Lower leg skin (tissue), 4 donors: ENCODE measurements around the gene ABCB9. TPM values are rescaled to one million over a fixed set of nuclear protein-coding genes. Genes with fewer than 3 reads are reported as not detected.

Experiments
- DNase-seq, 2 donors: peaks; one replicate each; pipeline ENCODE4 v3.0.0-alpha.2; 2019; ENCODE audit warnings: low spot score in 2 of 2
- H3K4me3 ChIP-seq: fragments of 200-600 bp; sonication (generic); 2 replicates; pipeline ENCODE4 v1.5.1; 2017; ENCODE audit warnings: mild to moderate bottlenecking, low read depth; ENCODE audit not compliant: poor library complexity, severe bottlenecking
- POLR2A ChIP-seq, 2 donors: fragments of 450-650 bp; IDR thresholded peaks; one replicate each; pipeline ENCODE4 v1.6.1; 2016 to 2017; ENCODE audit warnings: antibody characterized with exemption in 2 of 2, mild to moderate bottlenecking in 1 of 2, moderate library complexity in 1 of 2
- WGBS, 2 donors: methylation state at CpG; one replicate each; pipeline ENCODE4 v1.1.5; 2018; 5-methylcytosine and 5-hydroxymethylcytosine counted together
- intact Hi-C: fragments of 100-400 bp; cut with DNase I; formaldehyde crosslinking; loops from one replicate; pipeline ENCODE4 v1.15.0; 2023; ENCODE audit warnings: low total_unique reads
- total RNA-seq, 4 donors: library from RNA; depleted of rRNA; stranded (reverse); fragments of >200 nt; gene quantifications; one replicate each; pipeline ENCODE4 v1.1.0, GENCODE V29; 2016
- TF ChIP-seq, protein P1 (sequence below), 3 donors: fragments of 450-650 bp; IDR thresholded peaks; one replicate each; pipeline ENCODE4 v1.5.1; 2016; ENCODE audit warnings: antibody characterized with exemption in 3 of 3, mild to moderate bottlenecking in 3 of 3, moderate library complexity in 2 of 3

Gene ABCB9
- total RNA-seq, 4 donors from 2014 or later, result 3.4 to 10.2 (median 7.2) TPM

DNA sequence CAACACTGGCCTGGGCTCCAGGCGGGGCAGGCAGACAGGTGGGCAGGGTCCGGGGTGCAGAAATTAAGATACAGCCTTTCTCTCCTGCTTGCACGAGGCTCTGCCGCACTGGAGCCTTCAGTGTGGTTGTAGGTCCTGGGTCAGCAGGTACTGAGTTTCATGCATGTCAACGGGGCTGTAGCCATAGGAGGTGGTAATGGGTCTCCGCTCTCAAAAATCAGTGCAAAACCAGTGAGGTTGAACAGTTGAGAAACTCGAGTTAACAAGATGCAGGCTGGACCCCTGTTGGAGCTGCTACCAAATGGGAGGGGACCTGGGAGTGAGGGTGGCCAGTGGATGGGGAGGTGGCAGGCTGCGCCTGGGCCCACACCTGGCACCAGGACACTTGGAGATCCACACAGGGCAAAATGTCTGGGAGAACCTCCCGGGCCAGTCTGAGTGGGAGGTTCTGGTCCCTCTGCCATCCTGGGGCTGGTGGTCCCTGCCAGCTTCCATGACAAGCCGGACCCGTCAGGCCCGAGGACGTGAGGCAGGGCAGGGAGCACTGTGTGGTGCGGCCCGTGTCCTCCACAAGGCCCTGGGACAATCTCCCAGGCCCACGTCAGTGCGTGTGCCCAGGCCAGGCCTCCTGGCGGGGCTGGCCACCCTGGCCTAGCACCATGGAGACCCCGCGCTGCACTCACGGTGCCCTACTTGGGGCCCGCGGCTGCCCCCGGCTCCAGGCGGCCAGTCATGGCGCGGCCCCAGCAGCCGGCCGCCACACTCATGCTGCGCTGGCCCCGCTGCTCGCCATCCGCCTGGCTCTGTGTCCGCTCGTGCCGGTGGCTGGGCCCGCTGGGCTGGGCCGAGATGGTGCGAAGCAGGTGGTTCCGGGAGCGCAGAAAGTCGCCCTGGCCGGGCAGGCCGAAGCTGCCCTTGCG lies 19.3 kb upstream of the ABCB9 start:
- WGBS, 2 donors, result 87 to 91% methylated on average over 32 to 44 of the region's 45 CpGs
- no peak overlapping the region for H3K4me3 ChIP-seq
- DNase-seq, result no peak
- TF ChIP-seq, protein P1, sequence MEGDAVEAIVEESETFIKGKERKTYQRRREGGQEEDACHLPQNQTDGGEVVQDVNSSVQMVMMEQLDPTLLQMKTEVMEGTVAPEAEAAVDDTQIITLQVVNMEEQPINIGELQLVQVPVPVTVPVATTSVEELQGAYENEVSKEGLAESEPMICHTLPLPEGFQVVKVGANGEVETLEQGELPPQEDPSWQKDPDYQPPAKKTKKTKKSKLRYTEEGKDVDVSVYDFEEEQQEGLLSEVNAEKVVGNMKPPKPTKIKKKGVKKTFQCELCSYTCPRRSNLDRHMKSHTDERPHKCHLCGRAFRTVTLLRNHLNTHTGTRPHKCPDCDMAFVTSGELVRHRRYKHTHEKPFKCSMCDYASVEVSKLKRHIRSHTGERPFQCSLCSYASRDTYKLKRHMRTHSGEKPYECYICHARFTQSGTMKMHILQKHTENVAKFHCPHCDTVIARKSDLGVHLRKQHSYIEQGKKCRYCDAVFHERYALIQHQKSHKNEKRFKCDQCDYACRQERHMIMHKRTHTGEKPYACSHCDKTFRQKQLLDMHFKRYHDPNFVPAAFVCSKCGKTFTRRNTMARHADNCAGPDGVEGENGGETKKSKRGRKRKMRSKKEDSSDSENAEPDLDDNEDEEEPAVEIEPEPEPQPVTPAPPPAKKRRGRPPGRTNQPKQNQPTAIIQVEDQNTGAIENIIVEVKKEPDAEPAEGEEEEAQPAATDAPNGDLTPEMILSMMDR (IDR thresholded peaks at IDR 0.05), result no peak
- TF ChIP-seq POLR2A (IDR thresholded peaks at IDR 0.05), result no peak
- intact Hi-C loops, result no loop called here

DNA sequence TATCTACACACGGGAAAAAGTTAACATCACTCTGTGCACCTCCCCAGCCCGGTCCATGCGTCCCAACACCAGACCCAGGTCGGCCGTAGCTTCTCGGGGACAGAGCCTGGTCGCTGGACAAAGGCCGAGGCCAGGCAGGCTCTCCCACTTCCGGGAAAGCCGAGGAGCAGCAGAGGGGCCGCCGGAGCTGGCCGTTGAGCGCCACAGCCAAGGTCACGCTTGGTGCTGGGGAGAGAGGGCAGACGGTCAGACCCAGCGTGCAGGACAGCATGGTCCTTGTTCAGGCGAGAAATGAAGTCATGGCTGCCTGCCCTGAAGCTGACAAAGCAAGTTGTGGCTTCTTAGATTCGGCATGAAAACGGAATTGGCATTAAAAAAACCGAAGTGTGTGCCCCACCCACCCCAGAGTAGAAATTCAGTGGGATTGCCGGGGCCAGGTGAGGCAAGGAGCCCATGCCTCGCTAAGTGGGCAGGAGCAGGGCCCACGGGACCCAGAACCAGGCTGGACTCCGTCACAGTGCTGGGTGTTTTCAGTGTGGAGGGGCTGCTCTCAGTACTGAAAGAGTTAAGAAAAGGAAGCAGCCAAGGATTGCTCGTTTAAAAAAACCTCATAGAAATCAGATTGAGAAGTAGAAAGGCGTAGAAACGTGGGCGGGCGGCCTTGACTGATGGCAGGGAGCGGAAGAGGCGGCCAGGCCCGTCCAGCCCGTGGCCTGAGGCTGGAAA lies 18.5 kb upstream of the ABCB9 start:
- intact Hi-C loops, result no loop called here
- no peak for DNase-seq
- no peak overlapping the region for H3K4me3 ChIP-seq
- TF ChIP-seq, protein P1 (IDR thresholded peaks at IDR 0.05), result no peak
- TF ChIP-seq POLR2A (IDR thresholded peaks at IDR 0.05), result no peak
- 39 to 45% methylated on average over 30 to 34 of the region's 34 CpGs for WGBS, 2 donors

DNA sequence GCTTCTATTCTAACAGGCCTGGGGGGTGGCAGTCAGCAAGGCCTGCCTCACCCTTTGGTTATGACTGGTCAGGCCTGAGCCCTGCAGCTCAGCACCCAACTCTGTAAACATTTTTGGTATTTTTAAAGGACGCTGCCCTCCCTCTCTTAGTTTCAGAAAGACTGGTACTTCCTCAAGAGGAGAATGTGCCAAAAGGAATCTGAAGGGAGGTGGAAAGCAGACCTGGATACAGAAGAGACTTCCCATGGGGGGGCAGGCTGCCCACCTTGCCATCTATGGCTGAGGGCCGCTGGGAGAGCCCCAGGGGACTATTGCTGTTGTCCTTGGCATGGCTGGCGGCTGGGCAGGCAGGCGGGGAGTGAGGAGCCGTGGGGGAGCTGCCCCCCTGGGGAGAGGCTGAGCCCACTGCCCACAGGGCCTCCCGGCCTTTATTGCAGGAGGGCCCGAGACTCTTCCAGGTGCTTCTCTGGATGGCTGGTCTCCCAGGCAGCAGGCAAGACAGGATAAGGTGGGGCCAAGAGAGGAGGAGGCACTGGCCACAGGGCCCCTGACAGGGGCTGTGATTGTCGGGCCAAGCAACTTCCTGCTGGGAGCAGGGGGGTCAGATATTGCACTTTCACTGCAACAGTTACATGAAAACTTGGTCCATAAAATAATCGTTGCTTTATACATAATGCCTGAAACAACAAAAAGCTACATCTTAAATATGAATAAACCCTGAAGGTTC lies 17.7 kb upstream of the ABCB9 start:
- TF ChIP-seq, protein P1 (IDR thresholded peaks at IDR 0.05), result no peak
- no peak for TF ChIP-seq POLR2A (IDR thresholded peaks at IDR 0.05)
- intact Hi-C loops, result no loop called here
- no peak for DNase-seq
- 35 to 46% methylated on average over 9 of the region's 9 CpGs for WGBS, 2 donors
- no peak overlapping the region for H3K4me3 ChIP-seq

DNA sequence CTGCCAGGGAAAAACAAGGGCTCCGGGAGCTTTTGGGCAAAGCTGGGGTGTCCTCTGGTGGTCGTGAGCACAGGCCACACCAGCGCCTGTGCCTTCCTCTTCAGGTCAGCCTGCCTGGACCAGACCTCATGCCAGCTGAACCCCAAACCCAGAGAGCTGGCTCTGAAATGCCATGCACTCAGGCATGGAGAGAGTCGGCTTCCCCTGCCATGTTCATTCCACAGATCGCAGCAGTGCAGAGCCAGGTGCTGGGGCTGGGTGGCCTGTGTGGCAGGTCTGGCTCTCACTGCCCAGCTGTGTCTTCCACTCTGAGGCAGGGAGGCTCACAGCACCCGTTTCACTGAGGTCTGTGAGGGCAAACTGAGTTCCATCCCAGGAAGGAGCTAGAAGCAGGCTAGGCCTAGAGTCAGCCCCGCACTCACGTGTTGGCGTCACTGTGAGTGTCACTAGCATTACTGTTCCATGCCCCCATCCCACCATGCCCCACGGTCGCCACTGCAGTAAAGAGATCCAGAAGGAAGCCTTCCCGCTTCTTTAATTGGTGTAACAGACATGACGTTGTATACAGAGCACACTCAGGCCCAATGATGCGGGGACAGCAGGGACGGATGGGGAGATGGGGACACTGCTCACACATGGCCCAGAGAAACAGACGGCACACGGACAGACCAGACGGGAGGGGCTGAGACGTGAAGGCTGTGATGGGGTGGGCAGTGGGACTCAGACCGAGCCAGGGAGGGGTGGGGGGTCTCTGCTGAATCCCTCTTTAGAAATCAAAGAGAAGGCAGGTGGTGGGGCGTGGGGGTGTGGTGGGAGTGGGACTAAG lies 16.9 kb upstream of the ABCB9 start:
- 75 to 76% methylated on average over 20 of the region's 21 CpGs for WGBS, 2 donors
- intact Hi-C loops, result no loop called here
- no peak for DNase-seq
- no peak for TF ChIP-seq POLR2A (IDR thresholded peaks at IDR 0.05)
- TF ChIP-seq, protein P1 (IDR thresholded peaks at IDR 0.05), result no peak
- H3K4me3 ChIP-seq, result no peak overlapping the region

DNA sequence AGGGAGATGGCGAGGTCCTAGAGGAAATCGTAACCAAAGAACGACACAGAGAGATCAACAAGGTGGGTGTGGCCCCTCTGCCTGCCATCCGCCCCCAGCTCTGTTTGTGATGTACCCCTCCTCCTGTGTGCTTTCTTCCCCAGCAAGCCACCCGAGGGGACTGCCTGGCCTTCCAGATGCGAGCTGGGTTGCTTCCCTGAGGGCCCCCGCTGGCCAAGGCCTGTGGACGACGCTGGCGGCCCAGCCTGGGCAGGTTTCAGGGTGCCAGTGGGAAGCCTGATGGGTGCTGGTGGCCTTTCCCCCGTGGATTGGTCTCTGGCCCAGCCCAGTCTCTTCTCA lies 16.2 kb upstream of the ABCB9 start:
- TF ChIP-seq POLR2A (IDR thresholded peaks at IDR 0.05), result no peak
- TF ChIP-seq, protein P1 (IDR thresholded peaks at IDR 0.05), result no peak
- 71 to 78% methylated on average over 10 to 11 of the region's 11 CpGs for WGBS, 2 donors
- no peak for DNase-seq
- intact Hi-C loops, result no loop called here
- no peak overlapping the region for H3K4me3 ChIP-seq
